Measurements from ENCODE around the gene TMEM132A.

DNA sequence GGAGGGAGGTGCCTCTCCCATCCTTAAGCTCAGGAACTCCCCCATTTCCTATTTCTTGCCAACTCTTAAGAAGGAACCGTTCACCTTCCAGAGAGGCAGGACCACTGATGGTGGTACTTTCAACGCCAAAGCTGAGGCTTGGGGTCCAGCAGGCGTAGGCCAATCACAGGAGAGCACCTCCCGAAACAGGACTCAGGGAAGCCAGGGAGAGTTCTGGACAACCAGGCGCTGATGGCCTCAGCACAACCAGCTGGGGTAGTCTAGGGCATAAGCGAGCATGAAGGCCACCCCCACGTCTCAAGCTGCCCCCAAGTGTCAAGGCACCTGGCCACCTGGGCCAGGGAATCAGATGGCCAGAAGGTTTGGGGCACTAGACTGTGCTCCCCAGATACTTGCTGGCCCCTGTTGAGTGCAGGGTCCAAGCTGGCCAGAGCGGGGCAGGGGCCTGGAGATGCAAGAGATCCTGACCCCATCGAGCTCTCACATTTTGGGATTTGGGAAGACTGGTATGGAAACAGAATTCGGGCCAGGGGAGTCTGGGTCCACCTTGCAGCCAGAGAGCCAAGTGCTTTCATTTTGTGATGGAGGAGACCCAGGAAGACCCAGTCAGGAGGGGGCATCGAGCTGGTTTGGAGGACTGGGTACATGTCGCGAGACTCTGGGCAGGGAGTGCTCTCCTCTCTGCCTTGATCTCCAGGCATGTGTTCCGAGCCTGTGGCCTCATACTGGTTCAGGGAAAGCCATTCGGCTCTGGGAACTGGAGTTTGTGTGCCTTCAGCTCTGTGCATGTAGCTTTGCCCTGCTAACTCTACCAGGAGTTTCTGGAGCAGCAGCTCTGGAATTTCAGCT is 48.1 kb downstream of the TMEM132A start:
- TF ChIP-seq POLR2A (IDR thresholded peaks at IDR 0.05) (no peak), POLR2AphosphoS5 (IDR thresholded peaks at IDR 0.05) (no peak)
- TF ChIP-seq, protein P1, sequence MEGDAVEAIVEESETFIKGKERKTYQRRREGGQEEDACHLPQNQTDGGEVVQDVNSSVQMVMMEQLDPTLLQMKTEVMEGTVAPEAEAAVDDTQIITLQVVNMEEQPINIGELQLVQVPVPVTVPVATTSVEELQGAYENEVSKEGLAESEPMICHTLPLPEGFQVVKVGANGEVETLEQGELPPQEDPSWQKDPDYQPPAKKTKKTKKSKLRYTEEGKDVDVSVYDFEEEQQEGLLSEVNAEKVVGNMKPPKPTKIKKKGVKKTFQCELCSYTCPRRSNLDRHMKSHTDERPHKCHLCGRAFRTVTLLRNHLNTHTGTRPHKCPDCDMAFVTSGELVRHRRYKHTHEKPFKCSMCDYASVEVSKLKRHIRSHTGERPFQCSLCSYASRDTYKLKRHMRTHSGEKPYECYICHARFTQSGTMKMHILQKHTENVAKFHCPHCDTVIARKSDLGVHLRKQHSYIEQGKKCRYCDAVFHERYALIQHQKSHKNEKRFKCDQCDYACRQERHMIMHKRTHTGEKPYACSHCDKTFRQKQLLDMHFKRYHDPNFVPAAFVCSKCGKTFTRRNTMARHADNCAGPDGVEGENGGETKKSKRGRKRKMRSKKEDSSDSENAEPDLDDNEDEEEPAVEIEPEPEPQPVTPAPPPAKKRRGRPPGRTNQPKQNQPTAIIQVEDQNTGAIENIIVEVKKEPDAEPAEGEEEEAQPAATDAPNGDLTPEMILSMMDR (IDR thresholded peaks at IDR 0.05 in 8 of 11, conservative IDR thresholded peaks at IDR 0.05 in 3 of 11) = no peak

Measured in spleen (tissue), 7 donors.